HG02678 (cell line): Measurements from ENCODE around the gene CHTOP.
"Not testable (repeated sequence)": the region's sequence is repeated elsewhere in the genome, so short reads cannot be mapped to it uniquely, and the experiment has no call there.

Experiments
- ATAC-seq: cut with Tn5 transposase; IDR thresholded peaks from one replicate; pipeline ENCODE4 v1.9.1; 2021; ENCODE audit warnings: mild to moderate bottlenecking, moderate library complexity; ENCODE audit not compliant: unreplicated experiment

CHTOP gene, protein sequence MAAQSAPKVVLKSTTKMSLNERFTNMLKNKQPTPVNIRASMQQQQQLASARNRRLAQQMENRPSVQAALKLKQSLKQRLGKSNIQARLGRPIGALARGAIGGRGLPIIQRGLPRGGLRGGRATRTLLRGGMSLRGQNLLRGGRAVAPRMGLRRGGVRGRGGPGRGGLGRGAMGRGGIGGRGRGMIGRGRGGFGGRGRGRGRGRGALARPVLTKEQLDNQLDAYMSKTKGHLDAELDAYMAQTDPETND

DNA sequence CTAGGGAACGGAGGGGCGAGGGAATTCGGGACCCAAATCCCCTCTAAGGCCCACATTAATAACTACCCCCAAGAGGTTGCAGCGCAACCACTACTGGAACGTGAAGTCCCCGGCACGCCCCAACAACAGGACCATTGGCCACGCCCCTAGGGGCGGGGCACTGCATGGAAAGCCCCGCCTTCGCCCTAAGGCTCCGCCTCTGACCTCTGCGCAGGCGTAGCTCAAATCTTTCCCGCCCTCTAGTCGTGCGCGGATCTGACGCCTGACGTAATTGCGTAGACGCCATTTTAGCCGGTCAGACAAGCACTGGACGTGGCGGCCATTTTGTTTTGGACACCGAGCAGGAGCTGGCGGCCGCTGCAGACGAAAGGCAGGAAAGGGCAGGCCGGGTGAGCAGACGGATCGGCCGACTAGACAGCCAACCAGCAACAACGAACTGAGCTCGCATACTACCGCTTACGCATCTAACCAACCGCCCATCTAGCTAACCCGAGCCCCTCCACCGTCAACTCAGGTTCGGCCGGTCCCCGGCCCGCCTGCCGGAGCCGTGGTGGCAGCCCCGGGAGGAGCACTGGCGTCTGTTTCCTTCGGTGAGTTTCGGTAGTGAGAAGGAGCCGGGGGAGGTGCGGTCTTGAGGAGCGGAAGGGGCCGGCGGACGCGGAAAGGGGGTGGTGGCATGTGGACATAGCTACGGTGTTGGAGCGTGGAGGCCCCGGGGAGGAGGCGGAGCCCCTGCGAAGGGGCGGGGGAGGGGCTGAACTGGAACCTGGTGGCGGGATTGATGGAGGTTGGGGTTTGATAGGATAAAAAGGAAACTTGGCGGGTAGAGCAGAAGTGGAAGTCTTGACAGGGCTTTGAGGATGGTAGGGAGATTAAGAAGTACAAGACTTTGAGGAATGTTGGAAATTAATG is at the start of gene CHTOP:
CHTOP (plus strand) TSS at position 313 of the 912 bp plus-strand sequence. CDS start 2,523 bp downstream, outside the sequence.
- ATAC-seq, result peak; percentile 89

GRCh38 chr1:153585006-153585405 is 48.9 kb upstream of the CHTOP start:
- no peak for ATAC-seq

DNA sequence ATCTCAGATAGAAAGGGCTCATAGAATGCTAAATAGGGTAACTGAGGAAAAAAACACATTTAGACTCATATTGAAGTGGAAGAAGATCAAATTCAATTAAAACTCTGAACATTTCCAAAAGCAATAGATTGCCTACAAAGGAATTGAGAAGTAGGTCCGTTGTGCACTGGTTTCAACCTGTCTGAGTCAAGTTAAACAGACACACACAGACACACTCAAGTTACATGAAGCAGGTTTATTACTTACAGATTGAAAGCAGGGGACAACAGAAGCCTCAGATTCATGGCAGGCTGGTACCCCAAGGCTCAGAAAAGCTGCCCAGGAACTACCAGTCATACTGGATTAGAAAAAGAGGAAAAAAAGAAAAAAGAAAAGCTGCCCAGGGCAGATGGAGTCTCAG is 47.5 kb upstream of the CHTOP start:
- ATAC-seq, result no peak

GRCh38 chr1:153587314-153587713 is 46.6 kb upstream of the CHTOP start:
- no peak for ATAC-seq

DNA sequence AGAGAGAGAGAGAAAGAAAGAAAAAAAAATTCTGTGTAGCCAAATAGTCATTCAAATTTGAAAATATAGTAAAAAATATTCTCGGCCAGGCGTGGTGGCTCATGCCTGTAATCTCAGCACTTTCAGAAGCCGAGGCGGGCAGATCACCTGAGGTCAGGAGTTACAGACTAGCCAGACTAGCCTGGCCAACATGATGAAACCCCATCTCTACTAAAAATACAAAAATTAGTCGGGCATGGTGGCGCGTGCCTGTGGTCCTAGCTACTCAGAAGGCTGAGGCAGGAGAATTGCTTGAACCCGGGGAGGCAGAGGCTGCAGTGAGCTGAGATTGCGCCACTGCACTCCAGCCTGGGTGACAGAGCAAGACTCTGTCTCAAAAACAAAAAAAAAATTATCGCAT is 45.8 kb upstream of the CHTOP start:
- not testable (repeated sequence) for ATAC-seq

DNA sequence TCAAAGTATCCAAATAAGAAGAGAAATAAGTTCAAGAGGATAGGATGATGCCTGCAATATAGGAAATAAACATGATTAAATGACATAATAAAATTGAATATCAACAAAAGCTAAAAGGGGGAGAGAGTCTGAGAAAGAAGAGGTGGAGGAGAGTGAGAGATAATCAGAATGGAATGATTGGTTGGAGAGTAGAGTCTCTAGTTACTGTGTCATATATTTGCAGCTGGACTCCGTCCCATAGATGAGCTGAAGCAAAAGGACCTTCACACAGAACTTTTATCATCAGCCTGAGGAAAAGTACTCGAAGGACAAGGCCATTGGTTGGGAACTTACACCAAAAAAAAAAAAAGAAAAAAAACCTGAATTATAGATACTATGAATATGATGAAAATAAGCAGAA is 45.4 kb upstream of the CHTOP start:
- no peak for ATAC-seq

DNA sequence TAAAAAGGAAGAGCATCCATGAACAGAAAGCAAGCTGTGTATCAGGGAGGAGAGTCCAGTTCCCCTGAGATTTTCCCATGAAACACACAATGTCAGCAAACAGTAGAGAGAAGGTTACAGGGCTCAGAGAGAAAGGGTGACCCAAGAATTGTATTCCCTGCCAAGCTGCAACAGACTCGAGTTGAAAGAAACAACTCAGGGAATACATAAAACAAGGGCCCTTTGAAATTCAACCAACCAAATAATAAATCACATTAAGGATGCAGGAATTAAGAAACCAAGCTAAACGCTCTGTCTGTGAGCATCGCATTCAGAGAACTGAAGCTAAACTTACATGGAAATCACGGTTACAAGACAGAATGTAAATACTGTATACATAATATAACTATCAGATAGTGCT is 41.1 kb upstream of the CHTOP start:
- ATAC-seq, result no peak

- no peak for ATAC-seq
Observed at GRCh38 chr1:153597206-153597605, 36.7 kb upstream of the CHTOP start.

DNA sequence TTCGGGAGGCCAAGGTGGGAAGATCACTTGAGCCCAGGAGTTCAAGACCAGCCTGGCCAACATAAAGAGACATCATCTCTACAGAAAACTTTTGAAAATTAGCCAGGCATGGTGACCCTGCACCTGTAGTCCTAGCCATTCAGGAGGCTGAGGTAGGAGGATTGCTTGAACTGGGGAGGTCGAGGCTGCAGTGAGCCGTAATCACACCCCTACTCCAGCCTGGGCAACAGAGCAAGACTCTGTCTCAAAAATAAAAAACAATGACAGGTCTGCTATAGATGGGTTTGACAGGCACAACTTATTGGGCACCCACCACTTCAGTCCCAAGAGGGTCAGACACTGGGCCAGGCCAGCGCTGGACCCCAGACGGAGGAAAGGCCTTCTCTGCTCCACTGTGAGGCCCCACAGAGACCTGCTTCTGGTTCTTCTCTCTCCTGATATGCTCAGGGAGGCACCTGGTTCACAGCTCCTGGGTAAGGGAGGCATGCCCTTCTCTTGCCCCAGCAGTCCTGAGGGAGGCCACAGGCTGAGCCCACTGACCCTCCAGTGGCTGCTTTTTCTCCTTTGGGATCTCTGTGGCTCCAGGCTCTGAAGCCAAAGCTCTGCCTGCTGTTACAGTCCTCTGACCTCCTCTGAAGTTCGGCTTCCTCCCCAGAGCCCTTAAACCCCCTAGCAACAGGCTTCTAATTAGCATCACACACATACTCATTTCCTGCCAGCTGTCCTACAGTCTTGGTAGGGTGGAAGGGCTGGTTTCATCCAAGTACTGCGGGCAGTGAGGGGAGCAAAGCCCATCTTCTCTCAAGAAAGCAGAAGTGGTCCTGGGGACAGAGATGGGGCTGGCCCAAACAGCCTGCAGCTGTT is 35.3 kb upstream of the CHTOP start:
- peak; percentile 98 for ATAC-seq

DNA sequence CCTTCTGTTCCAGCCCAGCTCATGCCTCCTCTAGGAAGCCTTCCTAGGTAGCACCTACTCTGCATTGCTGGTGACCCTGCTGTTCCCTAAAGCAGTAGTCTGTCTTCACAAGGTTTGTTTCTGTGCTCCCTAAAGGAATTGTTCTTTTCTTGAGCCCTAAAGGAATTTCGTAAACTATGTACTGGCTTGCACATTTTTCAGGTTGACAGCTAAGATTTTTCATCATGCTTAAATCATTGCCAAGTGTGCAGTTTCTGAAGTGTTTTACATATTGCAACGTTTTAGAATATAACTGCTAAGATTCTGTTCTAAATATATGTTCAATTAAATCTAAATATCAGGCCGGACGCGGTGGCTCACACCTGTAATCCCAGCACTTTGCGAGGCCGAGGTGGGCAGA is 34.0 kb upstream of the CHTOP start:
- no peak for ATAC-seq

- no peak for ATAC-seq
Observed at GRCh38 chr1:153602749-153603148, 31.1 kb upstream of the CHTOP start.

- ATAC-seq, result no peak
Observed at GRCh38 chr1:153606194-153606593, 27.7 kb upstream of the CHTOP start.

DNA sequence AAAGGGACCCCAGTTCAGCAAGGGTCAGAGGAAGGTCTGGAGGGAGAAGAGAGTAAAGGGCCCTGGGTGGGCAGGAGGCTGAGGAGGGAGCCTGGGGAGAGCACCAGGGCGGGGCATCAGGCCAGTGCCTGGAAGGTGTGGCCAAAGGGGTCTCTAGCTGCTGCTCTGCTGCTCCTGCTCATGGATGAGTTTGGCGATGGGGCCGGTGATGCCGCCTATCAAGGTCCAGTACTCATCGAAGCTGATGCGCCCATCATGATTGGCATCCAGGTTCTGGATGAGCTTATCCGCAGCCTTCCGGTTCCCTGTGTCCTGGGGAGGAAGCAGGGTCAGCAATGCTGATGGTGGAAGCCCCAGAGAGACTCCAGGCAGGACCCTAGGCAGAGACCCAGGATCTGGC is 26.5 kb upstream of the CHTOP start:
- ATAC-seq, result no peak

GRCh38 chr1:153608089-153608682 is 25.7 kb upstream of the CHTOP start:
- no peak for ATAC-seq

GRCh38 chr1:153608742-153609584 is 24.9 kb upstream of the CHTOP start:
- ATAC-seq, result no peak

- ATAC-seq, result no peak
Observed at GRCh38 chr1:153609585-153609907, 24.3 kb upstream of the CHTOP start.

- ATAC-seq, result no peak
Observed at GRCh38 chr1:153610334-153610733, 23.5 kb upstream of the CHTOP start.

GRCh38 chr1:153610811-153611301 is 23.0 kb upstream of the CHTOP start:
- ATAC-seq, result no peak

DNA sequence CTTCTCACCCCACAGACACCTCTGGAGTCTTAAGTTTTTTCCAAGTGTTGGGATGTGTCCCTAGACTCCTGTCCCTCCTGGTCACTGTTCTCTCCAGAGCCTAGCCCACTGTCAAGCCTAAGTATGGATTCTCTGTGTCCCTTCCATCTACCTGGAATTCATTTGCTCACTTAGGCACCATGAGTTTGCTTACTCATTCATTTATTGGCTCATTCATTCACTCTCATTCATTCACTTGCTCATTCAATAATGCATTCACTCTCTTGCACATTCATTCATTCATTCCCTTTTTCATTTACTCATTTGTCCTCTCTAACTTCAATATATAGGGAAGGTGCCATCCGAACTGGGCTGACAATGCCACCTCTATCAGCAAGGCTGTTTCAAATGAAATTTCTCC is 22.5 kb upstream of the CHTOP start:
- ATAC-seq, result no peak
